ENCODE measurements around the gene ACTR1B. TPM values are rescaled to one million over a fixed set of nuclear protein-coding genes. Genes with fewer than 3 reads are reported as not detected.

Gene ACTR1B
- total and polyA plus RNA-seq, 2 of the 4 experiments (the other 2 are of a cell fraction): 40.5 to 68.8 TPM

GRCh38 chr2:97707362-97708047 is 43.7 kb upstream of the ACTR1B start:
- H3K27ac ChIP-seq (ENCODE audit: insufficient read depth, low read length): no peak overlapping the region
- dilution Hi-C loops (cut with HindIII; ENCODE audit: low sequenced_read_pairs, unreplicated experiment) (no loop called here), in situ Hi-C loops (cut with MboI; ENCODE audit: low sequenced_read_pairs) (loop anchor here (10.0 kb wide), 1 partner anchor 677 kb away; no protein-coding TSS in a partner anchor), intact Hi-C loops (cut with micrococcal nuclease) (loop anchor here (10.0 kb wide), 2 partner anchors 57 to 1127 kb away; no protein-coding TSS in a partner anchor)
- POLR2A ChIA-PET (ENCODE audit: unreplicated experiment): no interaction called here
- H3K36me3 ChIP-seq (ENCODE audit: control insufficient read depth, insufficient read depth, low read length): no peaks in the 10 kb centered on the region
- H2AFZ ChIP-seq (replicated peaks; ENCODE audit: low read length, poor library complexity): no peak overlapping the region
- BruUV-seq (replicated peaks): no TSS peak
- H2AK9ac ChIP-seq (replicated peaks; ENCODE audit: low read depth, low read length, poor library complexity): no peak overlapping the region
- DNase-seq (no peak), ATAC-seq (ENCODE audit: low read depth) (no peak)
- no peak overlapping the region for H3K14ac ChIP-seq (replicated peaks; ENCODE audit: low read depth, low read length)
- no peak overlapping the region for H3K23ac ChIP-seq (ENCODE audit: low read depth, low read length)
- 78% methylated on average over 4 of the region's 11 CpGs; no CpG with 5 or more reads in 1 of the 2 experiments for WGBS, 2 experiments (ENCODE audit: extremely low coverage in 2 of 2, insufficient read length in 1 of 2)
- no peak overlapping the region for H3K4me3 ChIP-seq (ENCODE audit: insufficient read depth, low read depth, low read length)
- CTCF ChIA-PET: interaction anchor here (0.8 kb wide), 1 partner anchor 117 kb away, joined by 3 read pairs; no protein-coding TSS in a partner anchor
- no peak overlapping the region for H3K4ac ChIP-seq (ENCODE audit: low read depth, low read length)
- H3K79me1 ChIP-seq (ENCODE audit: low read depth in 1 of 2, low read length in 2 of 2): no peaks in the 10 kb centered on the region
- no peak overlapping the region for H3K9ac ChIP-seq (ENCODE audit: low read depth, low read length)
- no peak overlapping the region for H4K91ac ChIP-seq (ENCODE audit: insufficient read depth, low read depth, low read length)
- no peak overlapping the region for H4K5ac ChIP-seq (ENCODE audit: low read depth, low read length)
- no peaks in the 10 kb centered on the region for H3K4me1 ChIP-seq (ENCODE audit: control insufficient read depth, insufficient read depth, low read length)
- no peak overlapping the region for H4K8ac ChIP-seq (ENCODE audit: low read depth in 2 of 2, low read length in 2 of 2)
- no peak overlapping the region for H3K4me2 ChIP-seq (ENCODE audit: low read depth, low read length)
- H3K27me3 ChIP-seq (ENCODE audit: control insufficient read depth, insufficient read depth, low read length): peaks cover 18% of the 10 kb centered on the region
- no peak overlapping the region for H2BK120ac ChIP-seq (ENCODE audit: low read depth, low read length)
- no peak overlapping the region for H2AK5ac ChIP-seq (ENCODE audit: low read depth, low read length)
- H2BK5ac ChIP-seq (ENCODE audit: low read depth, low read length, poor library complexity, severe bottlenecking): no peak overlapping the region
- H2BK20ac ChIP-seq (ENCODE audit: low read depth, low read length): no peak overlapping the region
- H3K18ac ChIP-seq (ENCODE audit: low read depth, low read length): no peak overlapping the region
- H3K9me1 ChIP-seq (ENCODE audit: insufficient read depth, low read length): no peaks in the 10 kb centered on the region
- H2BK15ac ChIP-seq (ENCODE audit: low read depth, low read length): no peak overlapping the region
- H3K9me3 ChIP-seq (ENCODE audit: control insufficient read depth, insufficient read depth, low read length): no peaks in the 10 kb centered on the region
- TF ChIP-seq POLR2A (IDR thresholded peaks at IDR 0.05; ENCODE audit: low read depth, low read length): no peak
- TF ChIP-seq RFX5 (IDR thresholded peaks at IDR 0.05; ENCODE audit: low read depth, low read length): no peak
- no peak for TF ChIP-seq ELK1 (IDR thresholded peaks at IDR 0.05; ENCODE audit: borderline replicate concordance, low read depth, low read length)
- no peak for TF ChIP-seq BHLHE40 (IDR thresholded peaks at IDR 0.05; ENCODE audit: low read depth, low read length)
- no peak for TF ChIP-seq CTCF (conservative IDR thresholded peaks at IDR 0.05; ENCODE audit: low read depth, low read length)
- TF ChIP-seq CEBPB (IDR thresholded peaks at IDR 0.05; ENCODE audit: low read depth, low read length): no peak
- TF ChIP-seq CHD1 (IDR thresholded peaks at IDR 0.05; ENCODE audit: low read depth, low read length): no peak
- TF ChIP-seq MAZ (IDR thresholded peaks at IDR 0.05; ENCODE audit: borderline replicate concordance, low read depth, low read length): no peak
- no peak for TF ChIP-seq FOS (IDR thresholded peaks at IDR 0.05; ENCODE audit: low read depth, low read length)
- TF ChIP-seq SMC3 (IDR thresholded peaks at IDR 0.05; ENCODE audit: low read depth, low read length): no peak
- no peaks in the 10 kb centered on the region for H4K20me1 ChIP-seq (ENCODE audit: insufficient read depth, low read length)
- no peak overlapping the region for H3K56ac ChIP-seq (ENCODE audit: extremely low read depth, insufficient read depth, low read length)
